ENCODE data around the gene METRNL.
A peak's percentile ranks its signal among the peaks of the same experiment; 100 is the strongest.

METRNL gene

DNA sequence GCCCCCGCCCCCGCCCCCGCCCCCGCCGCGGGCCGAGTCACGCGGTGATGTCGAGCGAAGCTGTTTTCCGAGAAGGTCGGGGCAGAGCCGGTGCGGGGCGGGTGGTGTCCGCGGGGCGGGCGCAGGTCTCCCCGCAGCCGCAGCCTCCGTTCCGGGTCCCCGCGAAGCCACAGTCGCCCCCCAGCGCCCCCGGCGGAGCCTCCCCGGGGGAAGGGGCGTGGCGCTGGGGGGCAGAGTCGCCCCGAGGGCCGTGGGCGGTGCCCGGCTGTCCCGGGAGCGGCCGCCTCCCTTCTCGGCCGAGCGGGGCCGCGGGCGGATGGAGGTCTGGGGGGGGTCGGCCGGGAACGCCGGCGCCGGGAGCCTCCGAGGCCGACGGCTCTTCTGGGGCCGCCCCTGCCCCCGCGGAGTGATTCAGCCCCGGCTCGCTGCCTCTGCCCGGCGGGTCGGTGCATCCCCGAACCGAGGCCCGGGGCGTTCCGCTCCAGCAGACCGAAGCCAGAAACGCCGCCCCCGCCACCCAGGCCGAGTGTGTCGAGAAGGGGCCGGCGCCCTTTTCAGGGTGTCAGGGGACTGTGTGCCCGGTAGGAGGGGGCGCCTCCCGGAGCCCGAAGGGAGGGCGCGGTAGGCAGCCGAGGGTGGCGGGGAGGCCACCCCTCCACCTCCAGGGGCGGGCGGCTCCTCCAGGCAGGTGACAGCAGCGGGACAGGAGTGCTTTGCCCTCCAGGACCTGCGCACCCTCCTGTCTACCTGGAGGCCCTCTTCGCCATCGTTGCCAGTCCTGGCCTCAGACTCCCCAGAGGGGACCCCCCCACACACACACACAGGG, 1.7 kb downstream of the METRNL start:
- DNase-seq (ENCODE audit: low read depth) = peak; percentile 42

DNA sequence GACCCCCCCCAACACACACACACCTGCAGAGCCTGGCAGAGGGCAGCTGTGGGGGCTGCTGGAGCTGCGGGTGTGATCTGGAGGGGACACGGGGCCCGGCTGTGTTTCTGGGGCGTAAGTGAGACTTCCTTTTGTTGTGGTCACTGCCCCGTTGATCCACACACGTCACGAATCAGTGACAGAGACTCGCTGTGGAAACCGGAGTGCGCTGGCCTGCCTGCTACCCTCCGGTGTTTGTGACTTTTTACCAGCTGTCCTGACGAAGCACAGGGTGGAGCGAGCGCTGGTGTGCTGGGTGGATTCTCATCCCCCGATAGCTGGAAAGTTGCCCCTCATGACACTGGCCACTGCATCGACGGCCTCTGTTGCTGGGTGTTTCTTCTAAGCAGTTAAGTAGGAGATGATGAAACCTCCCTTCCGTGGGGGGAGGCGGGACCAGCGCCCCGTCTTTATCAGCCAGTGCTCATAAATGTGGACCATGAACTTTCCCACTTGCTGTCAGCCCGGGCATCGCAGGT, 2.3 kb downstream of the METRNL start:
- no peak for DNase-seq (ENCODE audit: low read depth)

DNA sequence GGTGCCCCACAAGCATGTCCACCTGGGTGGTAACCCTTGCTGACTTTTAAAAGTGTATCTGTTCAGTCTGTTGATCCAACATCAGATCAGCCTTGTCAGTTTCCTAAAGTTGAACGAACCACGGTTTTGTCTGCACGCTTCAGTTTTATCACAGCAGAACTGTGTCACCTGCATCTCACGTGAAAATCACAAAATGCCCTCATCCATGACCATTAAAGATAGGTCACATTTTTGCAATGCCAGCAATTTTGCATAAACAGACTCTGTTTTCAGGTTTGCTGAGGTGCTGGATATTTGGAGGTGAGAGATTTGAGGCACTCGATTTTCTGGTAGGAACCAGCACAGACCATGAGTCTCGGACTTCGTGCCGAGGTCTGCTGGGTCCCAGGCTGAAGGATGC, 3.0 kb downstream of the METRNL start:
- no peak for DNase-seq (ENCODE audit: low read depth)

DNA sequence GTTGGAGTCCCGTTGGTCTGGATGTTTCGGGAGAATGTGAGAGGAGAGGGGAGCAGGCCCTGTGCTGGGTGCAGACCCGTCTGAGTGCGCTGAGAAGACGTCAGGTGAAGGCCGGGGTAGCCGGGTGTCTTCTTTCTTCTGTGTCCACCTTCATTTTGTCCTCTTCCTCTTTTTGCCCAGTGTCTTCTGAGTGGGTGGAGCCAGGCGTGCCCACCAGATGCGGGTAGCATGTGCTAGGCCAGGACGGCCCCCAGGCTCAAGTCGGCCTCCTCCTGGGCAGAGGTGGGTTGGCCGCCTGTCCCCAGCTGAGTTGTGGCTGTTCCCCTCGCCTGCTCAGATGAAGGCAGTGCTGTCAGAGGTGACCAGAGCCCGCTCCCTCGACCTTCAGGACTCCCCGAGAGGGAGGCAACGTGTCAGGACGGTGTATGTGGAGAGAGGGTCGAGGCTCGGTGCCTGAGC, 3.5 kb downstream of the METRNL start:
- DNase-seq (ENCODE audit: low read depth) = no peak

DNA sequence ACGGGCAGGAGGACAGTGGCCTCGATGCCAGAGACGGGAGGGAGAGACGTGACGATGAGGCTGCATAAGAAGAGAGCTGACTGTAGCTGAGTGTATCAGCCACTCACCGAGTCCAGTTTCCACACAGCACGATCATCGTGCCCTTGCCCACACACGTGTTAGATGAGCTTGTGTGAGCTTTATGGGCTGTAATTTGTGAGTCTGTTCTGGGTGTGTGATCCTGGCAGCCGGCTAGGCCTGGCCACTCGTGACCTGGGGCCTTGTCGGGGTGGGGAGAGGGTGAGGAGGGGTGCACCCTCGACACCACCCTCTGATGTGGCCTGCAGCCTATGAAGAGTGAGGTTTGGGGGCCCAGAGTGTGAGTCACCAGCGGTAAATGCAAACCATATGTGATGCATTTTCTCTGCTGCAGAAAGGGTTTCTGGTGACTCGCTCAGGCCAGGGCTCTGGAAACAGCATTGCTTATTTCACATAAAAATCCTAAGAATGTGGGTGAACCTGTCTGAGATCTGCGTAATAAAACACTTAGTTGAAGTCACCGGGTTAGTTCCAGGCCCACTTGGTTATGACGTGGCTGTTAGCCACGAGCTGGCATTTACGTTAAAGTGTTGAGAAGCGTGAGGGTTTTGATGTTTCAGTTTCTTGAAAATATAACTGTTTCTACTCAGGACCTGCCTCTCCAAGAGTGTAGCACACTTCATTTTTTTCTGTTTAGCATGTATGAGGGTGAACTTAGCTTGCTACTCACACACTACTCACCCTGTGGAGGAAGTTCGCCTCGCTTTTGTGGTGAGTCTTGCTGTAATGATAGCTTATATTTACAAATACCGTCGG, 4.2 kb downstream of the METRNL start:
- peak; percentile 96 for DNase-seq (ENCODE audit: low read depth)

DNA sequence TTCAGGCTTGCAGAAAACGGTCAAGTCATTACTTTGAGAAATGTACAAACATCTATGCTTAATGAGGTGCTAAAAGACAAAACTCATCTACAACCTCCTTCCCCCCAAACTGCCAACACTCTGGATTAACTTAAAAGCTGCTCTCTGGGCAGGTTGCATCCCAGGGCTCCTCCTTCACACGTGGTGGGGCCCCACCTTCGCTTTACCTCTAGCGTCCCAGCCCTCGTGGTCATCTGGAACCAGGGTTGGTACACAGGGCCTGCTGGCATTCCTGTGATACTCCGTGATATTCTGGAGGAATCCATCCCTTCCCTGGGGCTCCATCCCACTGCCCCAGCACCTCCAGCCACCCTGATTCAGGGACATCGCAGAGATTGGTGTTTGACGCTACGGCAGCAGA, 4.8 kb downstream of the METRNL start:
- DNase-seq (ENCODE audit: low read depth) = no peak

DNA sequence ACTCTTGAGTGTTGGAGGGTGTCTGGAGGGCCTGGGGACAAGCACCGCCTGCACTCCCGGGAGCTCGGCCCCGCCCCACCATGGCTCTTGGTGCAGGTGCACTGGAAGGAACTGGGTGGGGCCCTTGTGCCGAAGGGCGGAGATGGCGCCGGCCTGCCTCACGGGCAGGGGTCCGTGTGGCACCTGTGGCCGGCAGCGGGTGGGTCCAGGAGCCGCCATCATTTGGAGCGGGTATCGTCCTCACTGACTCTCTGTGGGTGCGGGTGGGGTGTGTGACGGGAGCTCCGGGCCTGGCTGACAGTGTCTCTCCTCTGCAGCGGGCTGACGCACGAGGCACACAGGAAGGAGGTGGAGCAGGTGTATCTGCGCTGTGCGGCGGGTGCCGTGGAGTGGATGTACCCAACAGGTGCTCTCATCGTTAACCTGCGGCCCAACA, 5.2 kb downstream of the METRNL start:
- DNase-seq (ENCODE audit: low read depth) = no peak

DNA sequence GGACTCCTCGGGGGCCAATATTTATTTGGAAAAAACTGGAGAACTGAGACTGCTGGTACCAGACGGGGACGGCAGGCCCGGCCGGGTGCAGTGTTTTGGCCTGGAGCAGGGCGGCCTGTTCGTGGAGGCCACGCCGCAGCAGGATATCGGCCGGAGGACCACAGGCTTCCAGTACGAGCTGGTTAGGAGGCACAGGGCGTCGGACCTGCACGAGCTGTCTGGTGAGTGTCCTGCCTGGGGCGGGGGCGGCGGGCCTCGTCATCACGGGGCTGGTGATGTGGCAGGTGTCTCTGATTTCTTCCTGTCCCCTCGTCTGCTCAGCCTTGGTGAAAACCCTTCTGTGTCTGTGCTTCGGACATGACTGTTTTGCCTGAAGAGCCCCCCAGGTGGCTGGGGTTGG, 5.7 kb downstream of the METRNL start:
- DNase-seq (ENCODE audit: low read depth) = no peak

DNA sequence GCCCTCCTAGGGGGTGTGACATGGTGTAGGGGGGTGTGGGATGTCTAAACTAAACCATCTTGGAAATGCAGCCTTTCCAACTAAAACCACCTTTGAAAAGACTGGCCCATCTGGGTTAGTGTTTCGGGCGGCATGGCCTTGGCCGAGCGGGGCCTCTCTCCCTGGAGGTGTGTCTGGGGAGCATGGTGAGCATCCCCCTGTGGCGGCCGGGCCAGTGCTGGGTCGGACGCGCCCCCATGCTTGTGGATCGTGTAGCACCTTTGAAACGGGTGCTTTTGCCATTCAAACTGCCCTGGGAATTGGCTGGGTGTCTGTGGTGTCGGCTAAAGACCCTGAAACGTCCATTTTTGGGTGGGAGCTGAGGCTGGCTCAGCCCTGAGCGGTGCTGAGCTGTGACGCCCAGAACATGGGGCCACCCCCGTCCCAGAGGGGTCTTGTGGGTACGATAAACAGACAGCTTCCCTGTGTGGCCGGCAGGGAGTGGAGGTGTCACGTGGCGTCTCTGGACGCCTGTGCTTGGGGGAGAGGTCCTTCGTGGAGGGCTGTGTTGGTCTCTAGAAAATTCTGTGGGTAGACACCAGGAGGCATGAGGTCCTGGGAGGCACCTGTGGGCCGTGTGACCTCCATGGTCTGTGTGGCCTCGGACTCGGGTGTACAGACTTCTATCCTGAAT, 6.3 kb downstream of the METRNL start:
- DNase-seq (ENCODE audit: low read depth) = no peak

DNA sequence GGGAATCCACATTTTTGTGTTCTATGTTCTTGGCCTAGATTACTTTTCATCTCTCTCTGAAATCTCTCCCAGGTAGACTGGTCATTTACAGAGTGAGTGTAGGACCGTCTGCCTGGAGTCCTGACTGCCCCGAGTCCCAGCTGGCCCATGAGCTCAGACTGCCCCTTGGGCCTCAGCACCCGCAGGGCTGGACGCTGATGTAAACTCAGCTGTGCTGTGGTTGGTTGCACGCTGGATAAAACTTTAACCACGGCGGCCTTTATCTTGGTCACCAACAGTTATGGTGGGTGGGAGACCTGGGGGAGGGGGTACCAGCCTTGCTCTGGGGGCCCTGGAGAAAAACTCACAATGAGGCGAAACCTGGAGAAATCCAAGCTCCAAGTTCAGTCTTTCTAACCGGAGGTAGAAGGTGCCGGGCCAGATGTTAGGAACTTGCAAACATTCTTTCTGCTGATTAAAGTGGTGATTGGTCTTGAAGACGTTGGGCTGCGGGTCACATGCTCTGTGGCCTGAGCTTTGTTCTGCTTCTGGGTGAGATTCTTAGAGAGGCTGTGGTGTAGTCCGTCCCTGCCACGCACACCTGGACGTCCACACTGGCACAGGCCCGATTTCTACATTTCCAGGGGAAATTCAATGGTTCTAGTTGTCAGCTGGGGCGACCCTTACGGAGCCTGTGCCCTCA, 6.9 kb downstream of the METRNL start:
- no peak for DNase-seq (ENCODE audit: low read depth)

DNA sequence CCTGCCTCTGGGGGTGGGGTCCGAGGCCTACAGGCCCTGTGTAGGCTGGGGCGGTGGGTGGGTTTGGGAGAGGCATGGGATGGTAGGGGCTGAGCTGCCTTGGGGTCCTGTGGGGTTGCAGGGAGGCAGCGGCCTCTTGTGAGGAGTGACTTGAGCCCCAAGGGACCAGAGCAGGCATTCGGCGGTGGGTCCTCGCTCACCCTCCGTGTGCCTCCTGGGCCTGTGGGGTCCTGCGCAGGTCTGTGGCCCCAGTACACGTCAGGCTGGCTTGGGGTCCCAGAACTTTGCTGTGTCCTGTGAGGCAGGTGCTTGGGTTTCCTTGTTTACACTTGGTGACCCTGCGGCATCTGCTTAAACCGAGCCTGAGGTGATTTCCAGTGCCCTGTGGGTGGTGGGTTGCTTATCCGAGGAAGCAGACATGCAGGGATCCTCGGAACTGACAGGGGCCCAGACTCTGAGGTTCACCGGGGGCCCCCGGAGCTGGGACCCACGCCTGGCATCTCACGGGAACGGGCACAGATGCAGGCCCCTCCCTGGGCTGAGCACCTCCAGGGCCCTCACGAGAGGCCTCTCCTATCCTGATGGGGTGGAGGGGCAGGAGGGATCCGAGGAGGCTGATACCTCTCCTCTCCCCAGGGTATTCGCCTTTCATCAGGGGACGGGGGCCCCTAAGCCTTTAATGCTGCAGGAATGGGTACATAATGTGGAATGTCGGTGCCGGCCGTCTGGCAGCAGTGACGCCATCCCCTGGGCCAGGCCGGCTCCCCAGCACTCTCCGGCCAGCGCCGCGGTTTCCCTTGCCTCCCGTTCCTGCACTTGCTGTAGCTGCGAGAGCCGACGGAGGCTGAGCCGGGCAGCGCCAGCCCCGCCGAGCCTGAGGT, 7.7 kb downstream of the METRNL start:
- DNase-seq (ENCODE audit: low read depth) = peak; percentile 30

DNA sequence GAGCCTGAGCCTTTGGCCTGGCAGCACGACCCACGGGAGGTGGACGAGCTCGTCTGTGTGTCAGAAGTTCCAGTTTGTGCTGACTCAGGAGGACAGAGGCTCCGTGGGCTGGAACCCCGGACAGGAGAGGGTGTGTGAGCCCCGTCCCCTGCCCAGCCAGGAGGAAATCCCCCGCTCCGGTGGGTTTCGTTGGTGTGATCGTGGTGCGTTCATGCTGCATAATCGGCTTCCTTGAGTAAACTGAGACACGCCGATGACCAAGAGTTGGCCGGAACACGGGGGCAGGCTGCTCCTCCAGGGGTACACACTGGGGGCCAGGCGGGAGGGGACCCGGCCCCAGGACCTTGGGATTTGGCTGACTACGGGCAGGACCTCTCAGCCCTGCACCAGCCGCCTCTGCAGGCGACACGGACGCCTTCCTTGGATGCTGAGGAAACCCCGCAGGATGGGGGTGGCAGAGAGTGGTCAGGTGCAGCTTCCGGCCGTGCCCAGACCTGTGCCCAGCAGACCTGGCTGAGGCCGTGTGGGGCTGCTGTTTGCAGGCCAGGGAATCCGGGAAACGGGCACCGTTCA, 8.5 kb downstream of the METRNL start:
- DNase-seq (ENCODE audit: low read depth) = no peak

DNA sequence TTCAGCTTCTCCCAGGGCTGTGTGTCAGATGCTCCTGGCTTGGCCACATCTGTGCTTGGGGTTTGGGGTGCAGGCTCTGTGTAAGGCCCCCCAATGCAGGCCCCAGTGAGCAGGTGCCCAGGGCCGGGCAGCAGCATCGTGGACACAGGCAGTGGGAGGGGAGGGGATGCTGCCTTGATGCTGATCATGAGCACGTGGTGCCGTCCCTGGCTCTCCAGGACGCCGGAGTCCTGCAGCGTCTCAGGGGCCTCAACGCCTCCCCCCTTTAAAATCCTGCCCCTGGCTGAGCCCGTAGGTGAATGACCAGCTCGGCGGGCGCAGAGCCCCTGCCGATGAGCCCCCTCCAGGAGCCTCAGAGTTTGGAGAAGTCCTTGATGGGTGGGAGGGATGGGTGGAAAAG, 9.0 kb downstream of the METRNL start:
- no peak for DNase-seq (ENCODE audit: low read depth)

DNA sequence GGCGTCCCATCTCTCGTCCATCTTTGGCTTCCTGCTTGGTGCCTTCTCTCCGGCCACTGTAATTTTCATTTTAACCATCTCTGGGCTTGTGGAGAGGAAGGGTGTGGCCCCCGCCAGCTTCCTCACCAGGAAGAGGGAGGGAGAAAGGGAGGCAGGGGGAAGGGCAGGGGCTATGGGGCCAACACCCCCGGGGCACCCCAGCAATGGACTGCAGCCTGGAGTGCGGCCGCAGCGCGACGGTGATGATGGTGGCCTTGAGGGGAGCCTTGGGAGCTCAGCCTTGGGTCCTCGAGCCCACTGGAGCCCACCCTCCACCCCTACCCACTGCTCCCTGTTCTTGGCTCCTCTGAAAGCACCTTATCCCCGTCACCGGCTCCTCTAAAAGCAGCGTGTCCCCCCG, 9.5 kb downstream of the METRNL start:
- no peak for DNase-seq (ENCODE audit: low read depth)

DNA sequence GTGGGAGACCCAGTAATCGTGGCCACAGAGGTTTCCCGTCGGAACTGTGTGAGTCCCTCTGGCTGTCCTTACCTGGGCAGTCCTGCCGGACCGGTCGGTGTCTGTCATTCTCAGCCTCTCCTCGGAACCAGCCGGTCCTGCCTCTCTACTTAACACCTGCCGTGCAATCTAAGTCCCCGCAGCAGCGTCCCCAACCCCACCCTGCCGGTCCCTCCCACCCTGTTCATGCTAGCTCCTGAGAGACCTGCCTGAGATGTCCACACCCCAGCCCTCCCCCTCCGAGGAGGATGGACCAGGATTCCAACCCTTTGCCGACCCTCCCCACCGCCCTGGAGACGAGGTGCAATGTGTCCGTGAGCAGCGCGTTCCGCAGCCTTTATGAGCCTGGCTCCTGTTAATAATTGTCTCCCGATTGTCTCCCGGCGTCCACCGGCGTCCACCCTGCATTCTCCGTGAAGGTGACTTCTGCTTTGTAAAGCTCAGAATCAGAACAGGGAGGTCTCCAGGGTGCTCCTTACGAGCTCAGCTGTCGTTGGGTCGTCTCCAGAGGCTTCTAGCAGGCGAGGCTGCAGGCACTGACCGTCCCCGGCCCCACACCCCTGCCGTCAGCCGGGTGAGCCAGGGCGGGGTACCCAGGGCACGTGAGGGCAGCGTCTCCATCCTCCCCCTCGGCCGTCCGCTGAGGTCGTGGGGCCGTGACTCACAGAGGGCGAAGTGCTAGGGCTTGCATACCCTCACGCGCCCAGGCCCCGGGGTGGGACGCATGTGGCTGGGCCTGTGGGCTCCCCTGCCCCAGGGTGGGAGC, 10.1 kb downstream of the METRNL start:
- no peak for DNase-seq (ENCODE audit: low read depth)

DNA sequence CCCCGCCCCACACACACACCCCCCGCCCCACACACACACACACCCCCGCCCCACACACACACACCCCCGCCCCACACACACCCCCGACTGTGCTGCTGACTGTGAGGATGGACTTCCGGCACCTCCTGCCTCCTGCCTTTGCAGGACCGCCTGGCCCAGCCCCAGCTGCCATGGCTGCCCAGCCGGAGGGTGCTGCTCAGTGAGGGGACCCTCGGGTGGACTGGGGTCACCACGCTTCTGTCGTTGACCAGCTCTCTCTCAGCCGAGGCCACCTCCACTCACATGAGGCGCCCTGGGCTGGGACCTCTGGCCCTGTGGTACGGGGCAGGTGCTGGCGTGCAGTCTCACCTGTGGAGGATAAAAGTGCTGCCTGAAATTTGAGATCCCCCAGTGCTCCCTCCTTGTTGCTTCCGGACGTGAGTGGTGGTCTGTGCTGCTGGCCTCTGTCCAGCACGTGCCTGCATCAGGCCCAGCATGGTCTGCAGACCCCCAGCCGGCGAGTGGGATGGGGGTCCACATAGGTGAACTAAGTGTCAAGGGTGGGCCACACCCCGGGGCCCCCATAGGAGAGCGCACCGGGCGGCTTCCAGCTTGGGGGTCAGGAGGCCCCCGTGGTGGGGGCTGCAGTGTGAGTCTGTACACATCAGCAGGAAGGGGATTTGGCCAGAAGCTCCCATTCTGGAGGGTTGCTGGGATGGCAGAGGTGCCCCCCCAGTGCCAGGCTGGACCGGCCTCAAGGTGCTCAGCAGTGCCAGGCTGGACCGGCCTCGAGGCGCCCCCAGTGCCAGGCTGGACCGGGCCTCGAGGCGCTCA, 11.2 kb downstream of the METRNL start:
- no peak for DNase-seq (ENCODE audit: low read depth)

DNA sequence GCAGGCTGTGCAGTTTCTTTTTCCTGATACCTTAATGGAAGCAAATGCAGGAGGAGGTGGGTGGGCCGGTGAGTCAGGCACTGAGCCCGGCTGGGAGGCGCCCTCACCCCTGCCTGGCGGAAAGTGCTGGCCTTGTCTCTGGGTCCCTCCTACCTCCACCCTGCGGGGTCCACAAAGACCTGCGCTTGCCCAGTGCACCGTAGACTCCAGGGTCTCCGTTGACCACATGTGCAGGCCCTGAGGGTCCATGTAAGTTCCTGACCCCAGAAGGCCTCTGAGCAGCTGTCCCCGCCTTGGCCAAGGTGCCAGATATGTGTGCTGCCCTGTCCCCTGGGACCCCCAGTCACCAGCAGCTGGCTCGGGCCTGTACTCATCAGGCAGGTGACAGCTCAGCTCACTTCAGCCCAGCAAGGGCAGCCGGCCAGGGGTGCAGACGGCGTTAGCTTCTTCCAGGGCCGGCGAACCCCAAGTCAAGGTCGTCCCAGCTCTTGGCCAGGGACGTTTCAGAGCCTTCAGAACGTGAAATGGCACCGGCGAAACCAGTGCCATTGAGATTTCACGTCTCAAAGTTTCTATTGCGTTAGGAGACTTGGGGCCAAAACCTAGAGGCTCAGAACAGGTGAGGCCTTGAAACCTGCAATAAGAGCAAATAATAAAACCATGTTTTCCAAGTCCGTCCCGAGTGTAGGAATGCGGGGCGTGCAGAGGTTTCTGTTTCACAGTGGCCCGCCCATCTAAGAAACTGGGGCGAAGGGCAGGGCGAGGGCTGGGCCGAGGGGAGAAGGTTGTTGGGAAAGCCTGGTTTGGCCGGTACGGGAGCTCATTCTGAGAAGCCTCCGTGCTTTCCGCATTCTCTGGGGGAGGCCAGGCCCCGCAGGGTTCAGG, 12.1 kb downstream of the METRNL start:
- no peak for DNase-seq (ENCODE audit: low read depth)

DNA sequence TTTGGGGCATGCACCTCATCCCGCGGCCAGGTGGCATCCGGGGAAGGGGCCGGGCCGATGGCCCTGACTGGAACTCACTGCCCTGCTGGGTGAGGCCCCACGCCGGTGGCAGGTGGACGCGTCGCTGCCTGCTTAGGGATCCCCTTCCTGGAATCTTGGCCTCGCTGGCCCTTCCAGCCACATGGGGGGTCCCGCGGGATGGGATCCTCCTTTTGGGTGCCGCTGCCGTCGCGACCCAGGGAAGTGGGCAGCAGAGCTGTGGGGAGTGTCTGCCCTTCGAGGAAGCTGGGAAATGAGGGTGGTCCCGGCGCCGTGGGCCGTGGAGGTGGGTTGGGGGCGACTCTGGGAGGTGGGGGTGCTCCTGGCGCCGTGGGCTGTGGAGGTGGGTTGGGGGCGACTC, 12.8 kb downstream of the METRNL start:
- DNase-seq (ENCODE audit: low read depth) = no peak

Measured in iris pigment epithelial cell (primary cell).